ENCODE data around the gene SLC25A36. TPM values are rescaled to one million over a fixed set of nuclear protein-coding genes. Genes with fewer than 3 reads are reported as not detected.
A peak's percentile ranks its signal among the peaks of the same experiment; 100 is the strongest.

Gene SLC25A36
- total and polyA plus RNA-seq, 2 donors (not counting 3 experiments of a cell fraction or from before 2014, with no cell fraction given) = 17.7 to 38.8 TPM

- intact Hi-C loops (cut with micrococcal nuclease) = loop anchor here (1.0 to 10.0 kb wide), 4 partner anchors 105 to 455 kb away; no protein-coding TSS in a partner anchor
- Histone ChIP-seq H3K4me2 (ENCODE audit: insufficient read depth, low read length) (no peak overlapping the region), H3K27ac (ENCODE audit: insufficient read depth, low read depth, low read length) (no peak overlapping the region), H3K9ac (replicated peaks; ENCODE audit: extremely low read depth, insufficient read depth, low read length) (no peak overlapping the region), H3K36me3 (ENCODE audit: control insufficient read depth in 2 of 2, extremely low read depth in 1 of 2, insufficient read depth in 2 of 2, low read length in 2 of 2) (no peaks in the 10 kb centered on the region), H2AFZ (ENCODE audit: low read depth, low read length) (no peak overlapping the region), H3K4me1 (ENCODE audit: control insufficient read depth, extremely low read depth, insufficient read depth, low read length) (no peaks in the 10 kb centered on the region), H3K9me1 (replicated peaks; ENCODE audit: control insufficient read depth, extremely low read depth, insufficient read depth, low read length) (no peaks in the 10 kb centered on the region), H3K27me3 (ENCODE audit: control insufficient read depth in 2 of 2, insufficient read depth in 2 of 2, low read length in 2 of 2) (peaks cover 0 to 3% of the 10 kb centered on the region in 2 experiments), H4K20me1 (replicated peaks; ENCODE audit: control insufficient read depth, extremely low read depth, insufficient read depth, low read length) (no peaks in the 10 kb centered on the region), H3K4me3 (replicated peaks in 1 of 3; ENCODE audit: insufficient read depth in 1 of 3, low read depth in 1 of 3, low read length in 3 of 3) (no peak overlapping the region), H3K79me2 (ENCODE audit: control insufficient read depth, insufficient read depth, low read length) (no peaks in the 10 kb centered on the region), H3K9me3 (replicated peaks; ENCODE audit: control insufficient read depth, insufficient read depth, low read length) (no peaks in the 10 kb centered on the region)
- POLR2A ChIA-PET = no interaction called here
- FAIRE-seq = peak; percentile 66
- TF ChIP-seq CTCF (IDR thresholded peaks at IDR 0.05; ENCODE audit: extremely low read depth in 1 of 2, insufficient read depth in 1 of 2, low read depth in 1 of 2, low read length in 2 of 2) (peak; percentile 47 to 68), EZH2 (IDR thresholded peaks at IDR 0.05; ENCODE audit: borderline replicate concordance, low read depth, low read length, severe bottlenecking) (no peak)
- DNase-seq (ENCODE audit: low read depth, low spot score) = peak; percentile 51
- no TSS peak for BruUV-seq (replicated peaks)
- dilution Hi-C loops (cut with MboI; ENCODE audit: extremely low pct_ligation_motif_present, low sequenced_read_pairs) = no loop called here
- CTCF ChIA-PET = interaction anchor here (0.6 to 4.0 kb wide), 23 partner anchors 8 to 309 kb away, joined by 3 to 52 read pairs (median 3); no protein-coding TSS in a partner anchor
These were observed 58.5 kb downstream of the SLC25A36 start for GRCh38 chr3:141000027-141000663.

DNA sequence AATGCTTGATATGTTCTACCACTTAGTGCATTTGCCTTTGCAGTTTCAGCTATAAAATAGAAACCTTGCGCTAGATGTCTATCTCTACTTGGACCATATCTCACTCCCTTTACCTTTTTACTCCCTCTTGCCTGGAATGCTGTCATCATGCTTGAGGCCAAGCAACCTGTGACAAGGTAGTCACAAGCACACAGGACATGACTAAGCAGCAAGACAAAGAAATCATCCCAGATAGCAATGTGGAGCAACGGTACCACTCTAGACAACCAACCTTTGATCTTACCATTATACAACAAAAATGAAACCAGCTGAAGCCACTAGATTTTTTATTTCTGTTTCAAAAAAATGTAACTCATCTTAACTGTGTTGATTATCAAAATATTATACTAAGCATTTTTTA lies 59.0 kb downstream of the SLC25A36 start:
- no peaks in the 10 kb centered on the region for H3K79me2 ChIP-seq (ENCODE audit: control insufficient read depth, insufficient read depth, low read length)
- DNase-seq (ENCODE audit: low read depth, low spot score) (no peak), FAIRE-seq (no peak)
- intact Hi-C loops (cut with micrococcal nuclease) (loop anchor here (1.0 to 10.0 kb wide), 4 partner anchors 105 to 454 kb away; no protein-coding TSS in a partner anchor), dilution Hi-C loops (cut with MboI; ENCODE audit: extremely low pct_ligation_motif_present, low sequenced_read_pairs) (no loop called here)
- CTCF ChIA-PET = interaction anchor here (0.6 to 4.0 kb wide), 23 partner anchors 9 to 308 kb away, joined by 3 to 52 read pairs (median 3); no protein-coding TSS in a partner anchor
- H3K9me1 ChIP-seq (replicated peaks; ENCODE audit: control insufficient read depth, extremely low read depth, insufficient read depth, low read length) = no peaks in the 10 kb centered on the region
- POLR2A ChIA-PET = no interaction called here
- H3K27ac ChIP-seq (ENCODE audit: insufficient read depth, low read depth, low read length) = no peak overlapping the region
- no peak overlapping the region for H3K4me2 ChIP-seq (ENCODE audit: insufficient read depth, low read length)
- H3K36me3 ChIP-seq (ENCODE audit: control insufficient read depth in 2 of 2, extremely low read depth in 1 of 2, insufficient read depth in 2 of 2, low read length in 2 of 2) = no peaks in the 10 kb centered on the region
- no peak overlapping the region for H2AFZ ChIP-seq (ENCODE audit: low read depth, low read length)
- TF ChIP-seq POLR2AphosphoS5 (IDR thresholded peaks at IDR 0.05; ENCODE audit: insufficient read depth, low read depth, low read length) (no peak), CTCF (IDR thresholded peaks at IDR 0.05; ENCODE audit: extremely low read depth in 1 of 2, insufficient read depth in 1 of 2, low read depth in 1 of 2, low read length in 2 of 2) (no peak), POLR2A (IDR thresholded peaks at IDR 0.05; ENCODE audit: low read depth, low read length) (no peak), FOS (IDR thresholded peaks at IDR 0.05; ENCODE audit: borderline replicate concordance, insufficient read depth, low read length) (no peak), EZH2 (IDR thresholded peaks at IDR 0.05; ENCODE audit: borderline replicate concordance, low read depth, low read length, severe bottlenecking) (no peak), MYC (IDR thresholded peaks at IDR 0.05; ENCODE audit: low read depth, low read length) (no peak), JUN (IDR thresholded peaks at IDR 0.05; ENCODE audit: borderline replicate concordance, insufficient read depth, insufficient read length, low read depth) (no peak), GATA2 (IDR thresholded peaks at IDR 0.05; ENCODE audit: insufficient read depth, insufficient read length, low read depth, low read length) (no peak)
- TF ChIP-seq, protein P1, sequence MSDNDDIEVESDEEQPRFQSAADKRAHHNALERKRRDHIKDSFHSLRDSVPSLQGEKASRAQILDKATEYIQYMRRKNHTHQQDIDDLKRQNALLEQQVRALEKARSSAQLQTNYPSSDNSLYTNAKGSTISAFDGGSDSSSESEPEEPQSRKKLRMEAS (IDR thresholded peaks at IDR 0.05; ENCODE audit: insufficient read depth, insufficient read length) = no peak
- no TSS peak for BruUV-seq (replicated peaks)
- H3K4me3 ChIP-seq (replicated peaks in 1 of 3; ENCODE audit: insufficient read depth in 1 of 3, low read depth in 1 of 3, low read length in 3 of 3) = no peak overlapping the region
- H3K9me3 ChIP-seq (replicated peaks; ENCODE audit: control insufficient read depth, insufficient read depth, low read length) = no peaks in the 10 kb centered on the region
- no peak overlapping the region for H3K9ac ChIP-seq (replicated peaks; ENCODE audit: extremely low read depth, insufficient read depth, low read length)
- H3K27me3 ChIP-seq (ENCODE audit: control insufficient read depth in 2 of 2, insufficient read depth in 2 of 2, low read length in 2 of 2) = peaks cover 0 to 3% of the 10 kb centered on the region in 2 experiments
- H3K4me1 ChIP-seq (ENCODE audit: control insufficient read depth, extremely low read depth, insufficient read depth, low read length) = no peaks in the 10 kb centered on the region
- no peaks in the 10 kb centered on the region for H4K20me1 ChIP-seq (replicated peaks; ENCODE audit: control insufficient read depth, extremely low read depth, insufficient read depth, low read length)

Data from endothelial cell of umbilical vein (primary cell).